IMR-90 (cell line): ENCODE results near the gene SEMA5A. TPM values are rescaled to one million over a fixed set of nuclear protein-coding genes. Genes with fewer than 3 reads are reported as not detected.
A peak's percentile ranks its signal among the peaks of the same experiment; 100 is the strongest.

Source experiments
- ATAC-seq: fragments of 200-7000 bp; cut with Tn5 transposase; 2 replicates; pipeline ENCODE4 v1.9.1; 2020; ENCODE audit warnings: low read depth, mild to moderate bottlenecking, moderate library complexity
- BruUV-seq: library from RNA; stranded (reverse); fragments of 400-500 nt; replicated peaks from 2 replicates; lab custom pipeline; 2021; lab: Mats Ljungman, UMichigan
- CTCF ChIA-PET: fragments of 300-600 bp; formaldehyde crosslinking; extraction: SDS; loops from one replicate; lab custom pipeline; 2021; ENCODE audit warnings: antibody characterized with exemption; lab: Yijun Ruan, JAX
- POLR2A ChIA-PET: fragments of 300-600 bp; sonication (Branson Sonifier 250); formaldehyde crosslinking; loops from one replicate; lab custom pipeline; 2022; ENCODE audit warnings: antibody characterized with exemption; ENCODE audit not compliant: unreplicated experiment; lab: Charles Lee
- DNase-seq: peaks from one replicate; pipeline ENCODE4 v3.0.0; 2013
- H2AFZ ChIP-seq: replicated peaks from 2 replicates; pipeline ENCODE3; 2013; ENCODE audit warnings: low read length, mild to moderate bottlenecking; ENCODE audit not compliant: poor library complexity
- H2AK5ac ChIP-seq: 2 replicates; pipeline ENCODE4 v1.6.1; 2013; ENCODE audit warnings: low read depth, low read length, inconsistent platforms
- H2AK9ac ChIP-seq: replicated peaks from 2 replicates; pipeline ENCODE3; 2013; ENCODE audit warnings: mild to moderate bottlenecking, low read depth, low read length, moderate library complexity; ENCODE audit not compliant: poor library complexity
- H2BK120ac ChIP-seq: 2 replicates; pipeline ENCODE4 v1.6.1; 2013; ENCODE audit warnings: low read depth, low read length, inconsistent platforms
- H2BK15ac ChIP-seq: 3 replicates; pipeline ENCODE4 v1.6.1; 2013; ENCODE audit warnings: low read depth, low read length, inconsistent platforms
- H2BK20ac ChIP-seq: 2 replicates; pipeline ENCODE4 v1.6.1; 2013; ENCODE audit warnings: low read depth, mild to moderate bottlenecking, inconsistent platforms, low read length, moderate library complexity
- H2BK5ac ChIP-seq: 2 replicates; pipeline ENCODE4 v1.6.1; 2013; ENCODE audit warnings: mild to moderate bottlenecking, low read depth, low read length, inconsistent platforms; ENCODE audit not compliant: poor library complexity, severe bottlenecking
- H3K14ac ChIP-seq: replicated peaks from 2 replicates; pipeline ENCODE4 v1.6.1; 2013; ENCODE audit warnings: low read depth, low read length, inconsistent platforms
- H3K18ac ChIP-seq: 2 replicates; pipeline ENCODE4 v1.6.1; 2013; ENCODE audit warnings: low read depth, low read length, control low read depth
- H3K23ac ChIP-seq: 2 replicates; pipeline ENCODE4 v1.6.1; 2013; ENCODE audit warnings: low read depth, low read length, inconsistent platforms
- H3K27ac ChIP-seq: 2 replicates; pipeline ENCODE4 v1.5.1; 2013; ENCODE audit warnings: mild to moderate bottlenecking, control low read depth, low read length; ENCODE audit not compliant: insufficient read depth
- H3K27me3 ChIP-seq: 2 replicates; pipeline ENCODE4 v1.6.1; 2013; ENCODE audit warnings: low read length; ENCODE audit not compliant: control insufficient read depth, insufficient read depth
- H3K36me3 ChIP-seq: 2 replicates; pipeline ENCODE4 v1.6.1; 2013; ENCODE audit warnings: low read length, mixed read lengths; ENCODE audit not compliant: control insufficient read depth, insufficient read depth
- H3K4ac ChIP-seq: 2 replicates; pipeline ENCODE4 v1.6.1; 2013; ENCODE audit warnings: low read depth, low read length, inconsistent platforms
- H3K4me1 ChIP-seq: 2 replicates; pipeline ENCODE4 v1.6.1; 2013; ENCODE audit warnings: low read length, mixed read lengths; ENCODE audit not compliant: control insufficient read depth, insufficient read depth
- H3K4me2 ChIP-seq: 2 replicates; pipeline ENCODE4 v1.6.1; 2013; ENCODE audit warnings: low read depth, mild to moderate bottlenecking, control low read depth, low read length, moderate library complexity
- H3K4me3 ChIP-seq: 2 replicates; pipeline ENCODE4 v1.5.1; 2013; ENCODE audit warnings: low read depth, mild to moderate bottlenecking, control low read depth, low read length, moderate library complexity; ENCODE audit not compliant: insufficient read depth
- H3K56ac ChIP-seq: 2 replicates; pipeline ENCODE4 v1.6.1; 2013; ENCODE audit warnings: low read length, inconsistent platforms; ENCODE audit not compliant: insufficient read depth; ENCODE audit errors: extremely low read depth
- H3K79me1 ChIP-seq, 2 experiments: 2 replicates each; pipeline ENCODE4 v1.6.1; 2013; ENCODE audit warnings: low read length in 2 of 2, inconsistent platforms in 1 of 2, low read depth in 1 of 2
- H3K9ac ChIP-seq: 2 replicates; pipeline ENCODE4 v1.6.1; 2013; ENCODE audit warnings: low read depth, low read length, control low read depth
- H3K9me1 ChIP-seq: 2 replicates; pipeline ENCODE4 v1.6.1; 2013; ENCODE audit warnings: low read length, inconsistent platforms; ENCODE audit not compliant: insufficient read depth
- H3K9me3 ChIP-seq: 2 replicates; pipeline ENCODE4 v1.6.1; 2013; ENCODE audit warnings: low read length; ENCODE audit not compliant: control insufficient read depth, insufficient read depth
- H4K20me1 ChIP-seq: 2 replicates; pipeline ENCODE4 v1.6.1; 2013; ENCODE audit warnings: low read length, inconsistent platforms; ENCODE audit not compliant: insufficient read depth
- H4K5ac ChIP-seq: 2 replicates; pipeline ENCODE4 v1.6.1; 2013; ENCODE audit warnings: mild to moderate bottlenecking, low read depth, low read length, control low read depth
- H4K8ac ChIP-seq, 2 experiments: 2 replicates each; pipeline ENCODE4 v1.6.1; 2013; ENCODE audit warnings: low read depth in 2 of 2, low read length in 2 of 2, control low read depth in 1 of 2, inconsistent platforms in 1 of 2
- H4K91ac ChIP-seq: 2 replicates; pipeline ENCODE4 v1.6.1; 2013; ENCODE audit warnings: low read depth, low read length, inconsistent platforms; ENCODE audit not compliant: insufficient read depth
- MAZ ChIP-seq: IDR thresholded peaks from 2 replicates; pipeline ENCODE4 v1.6.1; 2012; ENCODE audit warnings: low read depth, mild to moderate bottlenecking, low read length, improper control_type of control experiment, moderate library complexity, borderline replicate concordance
- NFE2L2 ChIP-seq: fragments of 150-350 bp; IDR thresholded peaks from 2 replicates; pipeline ENCODE4 v1.6.1; 2016; ENCODE audit warnings: low read depth, mild to moderate bottlenecking, low read length
- RAD21 ChIP-seq: IDR thresholded peaks from 2 replicates; pipeline ENCODE4 v1.6.1; 2012; ENCODE audit warnings: low read length, improper control_type of control experiment
- RFX5 ChIP-seq: IDR thresholded peaks from 2 replicates; pipeline ENCODE4 v1.8.0; 2012; ENCODE audit warnings: low read depth, mild to moderate bottlenecking, low read length, moderate library complexity
- SMC3 ChIP-seq: fragments of 150-350 bp; IDR thresholded peaks from 2 replicates; pipeline ENCODE4 v1.6.1; 2016; ENCODE audit warnings: low read depth, mild to moderate bottlenecking, antibody characterized with exemption, low read length, moderate library complexity
- WGBS, 2 experiments: methylation state at CpG; one replicate each; pipeline versions ENCODE4 v1.1.5 to v1.1.7; 2013; ENCODE audit warnings: missing lambda C conversion rate in 2 of 2; ENCODE audit not compliant: insufficient read length in 1 of 2; ENCODE audit errors: extremely low coverage in 2 of 2; 5-methylcytosine and 5-hydroxymethylcytosine counted together
- dilution Hi-C: fragments of 300-500 bp; cut with HindIII; formaldehyde crosslinking; loops from one replicate; pipeline ENCODE4 v1.14.3; 2018; ENCODE audit warnings: low sequenced_read_pairs; ENCODE audit not compliant: unreplicated experiment
- in situ Hi-C: fragments of 300-500 bp; cut with MboI; formaldehyde crosslinking; loops from 3 replicates; pipeline ENCODE4 v1.14.3; 2019; ENCODE audit warnings: low sequenced_read_pairs, inconsistent platforms, mixed read lengths
- intact Hi-C: fragments of 100-400 bp; cut with micrococcal nuclease; formaldehyde crosslinking; loops from 2 replicates; pipeline ENCODE4 v1.10.0; 2022
- polyA plus RNA-seq, 3 experiments: library from polyadenylated mRNA; depleted of rRNA; stranded (reverse); fragments of >200 nt; gene quantifications; 2 replicates each; pipeline ENCODE4 v1.2.3, GENCODE V29; 2012; ENCODE audit warnings: low replicate concordance in 1 of 3
- total RNA-seq: library from RNA; depleted of rRNA; stranded (reverse); fragments of >200 nt; gene quantifications from 2 replicates; pipeline ENCODE4 v1.2.3, GENCODE V29; 2012

SEMA5A gene
- total and polyA plus RNA-seq, 2 of the 4 experiments (the other 2 are of a cell fraction): 8.2 to 9.9 TPM

GRCh38 chr5:9067154-9067553, 478.7 kb downstream of the SEMA5A start:
- Histone ChIP-seq H3K9me1 (peaks cover 7% of the 10 kb centered on the region), H3K56ac (no peak overlapping the region), H3K9me3 (no peaks in the 10 kb centered on the region), H3K4me3 (no peak overlapping the region), H4K8ac (no peak overlapping the region), H3K36me3 (peaks cover 13% of the 10 kb centered on the region), H2AK9ac (no peak overlapping the region), H2BK120ac (peak overlapping the region; percentile 39; the same call in 1 of the 2 replicates), H3K23ac (no peak overlapping the region), H3K4me2 (no peak overlapping the region), H3K27ac (peak overlapping the region; percentile 61; the same call in 1 of the 2 replicates), H3K18ac (peak overlapping the region; percentile 72; the same call in 1 of the 2 replicates), H4K20me1 (no peaks in the 10 kb centered on the region), H4K91ac (0 out of 2 replicates have a peak overlapping the region, but pooled peaks have one; percentile 23), H3K9ac (no peak overlapping the region), H3K79me1 (peaks cover 5 to 8% of the 10 kb centered on the region in 2 experiments; a peak in 1 of 4 replicates), H2AFZ (no peak overlapping the region), H3K14ac (no peak overlapping the region), H3K4ac (peak overlapping the region; percentile 59), H3K4me1 (peaks cover 10% of the 10 kb centered on the region), H4K5ac (peak overlapping the region; percentile 88; the same call in 1 of the 2 replicates), H2AK5ac (no peak overlapping the region; the same call in 1 of the 2 replicates), H2BK20ac (no peak overlapping the region), H2BK15ac (no peak overlapping the region), H2BK5ac (no peak overlapping the region), H3K27me3 (no peaks in the 10 kb centered on the region)
- ChIA-PET POLR2A (no interaction called here), CTCF (no interaction called here)
- BruUV-seq: no TSS peak
- intact Hi-C loops: loop anchor here (10.0 kb wide), 1 partner anchor 478 kb away; the partner anchor contains the start of gene SEMA5A
- TF ChIP-seq RFX5 (no peak), NFE2L2 (no peak), SMC3 (no peak), RAD21 (no peak), MAZ (no peak)
- WGBS, 2 experiments: no CpG with 5 or more reads among the region's 2 CpGs
- dilution Hi-C loops: no loop called here
- ATAC-seq (no peak), DNase-seq (no peak)
- in situ Hi-C loops: loop anchor here (25.0 kb wide), 1 partner anchor 1180 kb away; no protein-coding TSS in a partner anchor
